Psoas muscle (tissue), 8 donors: Measurements from ENCODE around the gene TCP11. TPM values are rescaled to one million over a fixed set of nuclear protein-coding genes. Genes with fewer than 3 reads are reported as not detected.

ENCODE experiments used
- ATAC-seq, 4 donors: fragments of 200-7000 bp; cut with Tn5 transposase; one replicate each; pipeline ENCODE4 v1.9.1; 2020; ENCODE audit warnings: moderate library complexity in 3 of 4, mild to moderate bottlenecking in 2 of 4
- DNase-seq, 2 donors: peaks; one replicate each; pipeline ENCODE4 v3.0.0-alpha.2; 2020
- H3K27ac ChIP-seq: fragments of 200-600 bp; one replicate; pipeline ENCODE4 v1.8.0; 2022
- H3K27me3 ChIP-seq, 3 donors: fragments of 200-600 bp in 1 of 3; one replicate each; pipeline versions ENCODE4 v1.6.1 to v1.8.0; 2013 to 2022; ENCODE audit warnings: low read length in 2 of 3, mild to moderate bottlenecking in 2 of 3, moderate library complexity in 1 of 3; ENCODE audit not compliant: insufficient read depth in 3 of 3
- H3K36me3 ChIP-seq, 2 donors: fragments of 200-600 bp in 1 of 2; one replicate each; pipeline versions ENCODE4 v1.6.1 to v1.8.0; 2013 to 2022; ENCODE audit warnings: low read depth in 1 of 2, mild to moderate bottlenecking in 1 of 2, moderate library complexity in 1 of 2; ENCODE audit not compliant: insufficient read depth in 1 of 2
- H3K4me1 ChIP-seq: fragments of 200-600 bp; one replicate; pipeline ENCODE4 v1.8.0; 2022
- H3K4me3 ChIP-seq: fragments of 200-600 bp; one replicate; pipeline ENCODE4 v1.8.0; 2022; ENCODE audit warnings: mild to moderate bottlenecking
- H3K9me3 ChIP-seq: fragments of 200-600 bp; one replicate; pipeline ENCODE4 v1.8.0; 2022
- CTCF ChIP-seq: fragments of 200-600 bp; IDR thresholded peaks from one replicate; pipeline ENCODE4 v1.8.0; 2022; ENCODE audit warnings: antibody characterized with exemption
- WGBS, 3 donors: extraction: QIAGEN DNeasy Blood & Tissue Kit; methylation state at CpG; one replicate each; pipeline versions ENCODE4 v1.1.6 to v1.1.7; 2013; 5-methylcytosine and 5-hydroxymethylcytosine counted together
- intact Hi-C, 2 donors: fragments of 100-400 bp; cut with DNase I; formaldehyde crosslinking; loops; one replicate each; pipeline versions ENCODE4 v1.11.0 to v1.14.2; 2022
- polyA plus RNA-seq, 3 donors: library from polyadenylated mRNA; stranded (reverse); fragments of 200-250 nt; gene quantifications; one replicate each; pipeline ENCODE4 v1.2.3, GENCODE V29; 2013
- total RNA-seq, 4 donors: library from RNA; stranded (reverse); fragmentation: NEBNext Ultra II Directional in 2 of 4; extraction: Animal tissue kit (Norgen Biotek cat#: 25700) in 2 of 4; gene quantifications; one replicate each; pipeline versions ENCODE4 v1.2.1 to v1.2.4, GENCODE V29; 2021 to 2023
- donor health status: healthy with polysubstance abuse.
- donor health status: DM: no; HTN: no; CAD: no; lungs with moderate emphysema.
- donor health status: Bipolar disorder and iron deficiency.
- donor health status: healthy.
- donor health status: DM: yes; HTN: yes; CAD: no.
- donor health status: DM: no; HTN: no; CAD: no.
- donor health status: DM: no; HTN: no; CAD: no.
- donor health status: DM: yes; HTN: yes; CAD: no.

TCP11 gene
- total and polyA plus RNA-seq, 7 donors: 0.08 TPM; not detected in 6

- no peak for TF ChIP-seq CTCF
- intact Hi-C loops: no loop called here
- Histone ChIP-seq H3K27me3 (no peaks in the 10 kb centered on the region), H3K4me3 (no peak overlapping the region), H3K9me3 (no peaks in the 10 kb centered on the region), H3K36me3 (peaks cover 0 to 59% of the 10 kb centered on the region in 2 donors), H3K4me1 (no peaks in the 10 kb centered on the region), H3K27ac (no peak overlapping the region)
- ATAC-seq (no peak), DNase-seq (peak; percentile 4 to 35)
- 93 to 95% (median 94%) methylated on average over 20 of the region's 20 CpGs for WGBS, 3 donors
Measured at GRCh38 chr6:35073766-35074471, 67.2 kb downstream of the TCP11 start.

- ATAC-seq (no peak), DNase-seq (peak; percentile 2 to 16)
- peaks cover 0 to 52% of the 10 kb centered on the region in 2 donors for H3K36me3 ChIP-seq
- H3K9me3 ChIP-seq: no peaks in the 10 kb centered on the region
- 91 to 97% (median 97%) methylated on average over 10 of the region's 10 CpGs for WGBS, 3 donors
- no peak overlapping the region for H3K4me3 ChIP-seq
- no peaks in the 10 kb centered on the region for H3K4me1 ChIP-seq
- no peak for TF ChIP-seq CTCF
- H3K27me3 ChIP-seq: no peaks in the 10 kb centered on the region
- no peak overlapping the region for H3K27ac ChIP-seq
- intact Hi-C loops: no loop called here
Measured at GRCh38 chr6:35073211-35073610, 67.9 kb downstream of the TCP11 start.

- intact Hi-C loops: no loop called here
- H3K27ac ChIP-seq: no peak overlapping the region
- no peak for TF ChIP-seq CTCF
- H3K4me3 ChIP-seq: no peak overlapping the region
- WGBS, 3 donors: 93 to 96% (median 95%) methylated on average over 9 of the region's 9 CpGs
- ATAC-seq (no peak), DNase-seq (peak; percentile 1 to 44)
- no peaks in the 10 kb centered on the region for H3K9me3 ChIP-seq
- H3K27me3 ChIP-seq: no peaks in the 10 kb centered on the region
- H3K36me3 ChIP-seq: peaks cover 0 to 47% of the 10 kb centered on the region in 2 donors
- no peaks in the 10 kb centered on the region for H3K4me1 ChIP-seq
Measured at GRCh38 chr6:35072698-35073055, 68.5 kb downstream of the TCP11 start.

GRCh38 chr6:35072051-35072697 lies 69.0 kb downstream of the TCP11 start:
- no peak overlapping the region for H3K27ac ChIP-seq
- H3K36me3 ChIP-seq: peaks cover 0 to 47% of the 10 kb centered on the region in 2 donors
- DNase-seq (peak; percentile 21 to 50), ATAC-seq (no peak)
- H3K27me3 ChIP-seq: no peaks in the 10 kb centered on the region
- 74 to 81% (median 79%) methylated on average over 15 of the region's 15 CpGs for WGBS, 3 donors
- H3K9me3 ChIP-seq: no peaks in the 10 kb centered on the region
- no peaks in the 10 kb centered on the region for H3K4me1 ChIP-seq
- intact Hi-C loops: no loop called here
- H3K4me3 ChIP-seq: no peak overlapping the region
- TF ChIP-seq CTCF: no peak
